ENCODE measurements around the gene MEGF10.
"Not testable (repeated sequence)": the region's sequence is repeated elsewhere in the genome, so short reads cannot be mapped to it uniquely, and the experiment has no call there.

MEGF10 gene

DNA sequence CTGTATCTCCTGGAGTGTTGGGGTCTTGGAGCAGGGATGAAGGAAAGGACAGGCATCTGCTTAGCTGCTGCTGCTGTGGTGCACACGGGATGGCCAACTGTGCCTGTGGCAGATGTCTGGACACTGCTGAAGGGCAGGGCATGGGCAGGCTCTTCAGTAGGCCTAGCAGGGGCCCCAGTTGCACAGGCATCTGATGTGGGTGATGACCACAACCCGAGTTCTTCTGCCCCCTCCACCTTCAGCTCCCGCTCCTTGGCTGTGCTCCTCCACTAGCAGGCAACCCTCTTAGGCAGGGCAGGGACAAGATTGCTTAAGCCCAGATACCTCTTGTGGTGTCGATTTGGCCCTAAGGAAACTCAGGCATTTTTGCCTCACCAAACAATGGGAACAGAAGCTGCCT lies 9.0 kb upstream of the MEGF10 start:
- Histone ChIP-seq H3K4me1 (ENCODE audit: control insufficient read depth, insufficient read depth, low read length, unreplicated experiment) (no peaks in the 10 kb centered on the region), H2AFZ (ENCODE audit: low read length, unreplicated experiment) (no peak overlapping the region)

GRCh38 chr5:127288676-127289075 lies 1.9 kb upstream of the MEGF10 start:
- no peak overlapping the region for H3K27ac ChIP-seq (ENCODE audit: low read depth, low read length)
- H3K27me3 ChIP-seq (ENCODE audit: insufficient read depth, low read length) = peaks cover 29% of the 10 kb centered on the region
- H2AFZ ChIP-seq (ENCODE audit: low read length, unreplicated experiment) = no peak overlapping the region
- H3K4me1 ChIP-seq (ENCODE audit: control insufficient read depth, insufficient read depth, low read length, unreplicated experiment) = no peaks in the 10 kb centered on the region
- no peaks in the 10 kb centered on the region for H3K79me2 ChIP-seq (ENCODE audit: control insufficient read depth, insufficient read depth, low read length, unreplicated experiment)
- H3K36me3 ChIP-seq (ENCODE audit: insufficient read depth, low read length) = no peaks in the 10 kb centered on the region
- no peak overlapping the region for H3K4me3 ChIP-seq (ENCODE audit: low read depth, low read length)

More for the DNA sequence above, 9.0 kb upstream of the MEGF10 start:
- Histone ChIP-seq H3K4me3 (ENCODE audit: low read depth, low read length) (no peak overlapping the region), H3K79me2 (ENCODE audit: control insufficient read depth, insufficient read depth, low read length, unreplicated experiment) (no peaks in the 10 kb centered on the region), H3K27ac (ENCODE audit: low read depth, low read length) (no peak overlapping the region), H3K27me3 (ENCODE audit: insufficient read depth, low read length) (peaks cover 69% of the 10 kb centered on the region), H3K36me3 (ENCODE audit: insufficient read depth, low read length) (no peaks in the 10 kb centered on the region)

DNA sequence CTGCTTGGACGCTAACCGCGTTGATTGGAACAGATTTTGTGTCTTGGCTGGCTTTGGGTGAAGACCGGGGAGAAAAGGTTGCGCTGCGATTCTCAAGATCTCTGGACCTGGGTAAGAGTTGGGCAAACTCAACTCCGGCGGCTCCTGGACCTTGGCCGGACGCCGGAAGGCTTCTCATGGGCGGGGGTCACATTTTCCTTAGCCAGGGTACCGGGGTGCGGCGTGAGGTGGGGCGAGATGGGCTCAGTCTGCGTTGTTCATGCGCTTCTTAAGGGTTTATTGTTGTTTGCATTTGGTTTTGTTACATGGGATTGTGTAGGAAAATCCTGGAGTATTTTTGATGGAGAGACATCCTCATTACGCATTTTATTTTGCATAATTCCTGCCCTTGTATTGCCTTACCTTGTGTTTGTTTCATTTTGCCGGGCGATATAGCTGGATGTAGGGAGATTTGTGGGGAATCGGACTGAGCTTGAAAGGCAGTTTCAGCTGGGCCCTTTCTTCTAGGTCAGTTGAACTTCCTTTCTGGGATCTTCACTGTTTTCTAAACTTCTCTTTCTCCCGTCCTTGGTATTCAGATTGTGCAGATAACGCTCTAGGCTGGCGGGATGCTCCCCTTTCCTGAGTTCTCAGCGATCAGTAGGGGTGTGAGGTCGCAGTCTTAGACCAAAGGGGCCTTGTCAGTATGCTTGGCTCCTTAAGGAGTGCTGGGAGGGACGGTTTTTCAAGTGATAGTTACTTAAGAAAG lies 524 bp downstream of the MEGF10 start:
- H3K79me2 ChIP-seq (ENCODE audit: control insufficient read depth, insufficient read depth, low read length, unreplicated experiment) = no peaks in the 10 kb centered on the region
- H3K4me3 ChIP-seq (ENCODE audit: low read depth, low read length) = peak overlapping the region; percentile 75
- no peak overlapping the region for H3K27ac ChIP-seq (ENCODE audit: low read depth, low read length)
- H3K4me1 ChIP-seq (ENCODE audit: control insufficient read depth, insufficient read depth, low read length, unreplicated experiment) = peaks cover 9% of the 10 kb centered on the region
- H3K27me3 ChIP-seq (ENCODE audit: insufficient read depth, low read length) = peaks cover 23% of the 10 kb centered on the region
- peak overlapping the region; percentile 74 for H2AFZ ChIP-seq (ENCODE audit: low read length, unreplicated experiment)
- H3K36me3 ChIP-seq (ENCODE audit: insufficient read depth, low read length) = no peaks in the 10 kb centered on the region

DNA sequence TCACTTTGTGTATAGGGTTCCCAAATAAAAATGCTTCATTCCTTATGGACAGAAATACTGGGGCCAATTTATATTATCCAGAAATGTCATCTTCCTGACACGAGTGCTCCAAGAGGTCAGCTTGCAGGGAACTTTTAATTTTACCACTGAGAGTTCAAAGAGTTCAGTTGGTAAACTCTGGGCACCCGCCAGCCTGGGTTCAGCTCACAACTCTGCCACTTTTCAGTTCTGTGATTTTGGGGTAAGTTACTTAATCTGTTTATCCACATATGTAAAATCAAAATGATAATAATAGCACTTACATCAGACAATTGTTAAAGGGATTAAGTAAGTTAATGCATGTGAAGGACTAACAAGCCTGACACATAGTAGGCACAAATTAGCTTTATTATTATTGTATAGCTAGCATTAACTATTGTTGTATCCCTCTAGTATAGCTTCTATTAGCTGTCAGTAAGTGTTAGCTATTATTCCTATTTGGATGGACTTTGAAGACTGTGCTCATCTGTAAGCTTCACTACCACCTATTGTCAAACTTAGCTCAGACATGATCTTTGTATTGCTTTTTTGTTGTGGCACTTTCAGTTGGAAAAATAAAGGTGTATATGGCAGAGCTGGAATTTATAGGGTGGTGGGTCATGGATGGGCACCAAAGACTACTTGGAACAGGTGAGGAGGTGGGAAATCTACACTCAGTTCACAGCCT lies 1.6 kb downstream of the MEGF10 start:
- peaks cover 14% of the 10 kb centered on the region for H3K4me1 ChIP-seq (ENCODE audit: control insufficient read depth, insufficient read depth, low read length, unreplicated experiment)
- no peak overlapping the region for H3K27ac ChIP-seq (ENCODE audit: low read depth, low read length)
- no peak overlapping the region for H3K4me3 ChIP-seq (ENCODE audit: low read depth, low read length)
- peaks cover 22% of the 10 kb centered on the region for H3K27me3 ChIP-seq (ENCODE audit: insufficient read depth, low read length)
- no peaks in the 10 kb centered on the region for H3K36me3 ChIP-seq (ENCODE audit: insufficient read depth, low read length)
- H2AFZ ChIP-seq (ENCODE audit: low read length, unreplicated experiment) = no peak overlapping the region
- H3K79me2 ChIP-seq (ENCODE audit: control insufficient read depth, insufficient read depth, low read length, unreplicated experiment) = no peaks in the 10 kb centered on the region

GRCh38 chr5:127293373-127293772 lies 2.8 kb downstream of the MEGF10 start:
- Histone ChIP-seq H3K27me3 (ENCODE audit: insufficient read depth, low read length) (peaks cover 26% of the 10 kb centered on the region), H3K4me1 (ENCODE audit: control insufficient read depth, insufficient read depth, low read length, unreplicated experiment) (peaks cover 14% of the 10 kb centered on the region), H3K4me3 (ENCODE audit: low read depth, low read length) (no peak overlapping the region), H3K36me3 (ENCODE audit: insufficient read depth, low read length) (no peaks in the 10 kb centered on the region), H3K79me2 (ENCODE audit: control insufficient read depth, insufficient read depth, low read length, unreplicated experiment) (no peaks in the 10 kb centered on the region), H2AFZ (ENCODE audit: low read length, unreplicated experiment) (no peak overlapping the region), H3K27ac (ENCODE audit: low read depth, low read length) (no peak overlapping the region)

GRCh38 chr5:127294829-127295228 lies 4.2 kb downstream of the MEGF10 start:
- H3K36me3 ChIP-seq (ENCODE audit: insufficient read depth, low read length) = no peaks in the 10 kb centered on the region
- no peak overlapping the region for H3K27ac ChIP-seq (ENCODE audit: low read depth, low read length)
- H3K4me3 ChIP-seq (ENCODE audit: low read depth, low read length) = no peak overlapping the region
- no peak overlapping the region for H2AFZ ChIP-seq (ENCODE audit: low read length, unreplicated experiment)
- no peaks in the 10 kb centered on the region for H3K79me2 ChIP-seq (ENCODE audit: control insufficient read depth, insufficient read depth, low read length, unreplicated experiment)
- H3K4me1 ChIP-seq (ENCODE audit: control insufficient read depth, insufficient read depth, low read length, unreplicated experiment) = peaks cover 14% of the 10 kb centered on the region
- peaks cover 22% of the 10 kb centered on the region for H3K27me3 ChIP-seq (ENCODE audit: insufficient read depth, low read length)

DNA sequence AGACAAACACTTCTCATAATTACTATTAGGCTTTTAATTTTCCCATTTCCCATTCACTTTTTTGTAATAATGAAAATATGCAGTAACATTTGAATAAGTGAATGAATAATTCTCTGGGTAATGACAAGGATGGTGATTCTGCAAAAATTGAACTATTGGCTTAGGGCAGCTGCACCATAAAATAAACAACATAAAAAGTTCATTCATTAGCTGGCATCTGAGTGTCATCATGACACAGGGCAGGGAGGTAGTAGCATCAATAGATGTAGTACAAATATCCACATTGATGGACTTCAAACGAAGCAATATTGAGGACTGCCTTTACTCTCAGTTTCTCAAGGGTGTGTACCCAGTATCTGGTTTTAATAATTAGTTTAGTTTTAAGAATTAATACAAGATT lies 4.9 kb downstream of the MEGF10 start:
- no peak overlapping the region for H3K27ac ChIP-seq (ENCODE audit: low read depth, low read length)
- peaks cover 22% of the 10 kb centered on the region for H3K27me3 ChIP-seq (ENCODE audit: insufficient read depth, low read length)
- H3K36me3 ChIP-seq (ENCODE audit: insufficient read depth, low read length) = no peaks in the 10 kb centered on the region
- no peaks in the 10 kb centered on the region for H3K79me2 ChIP-seq (ENCODE audit: control insufficient read depth, insufficient read depth, low read length, unreplicated experiment)
- no peak overlapping the region for H3K4me3 ChIP-seq (ENCODE audit: low read depth, low read length)
- peaks cover 14% of the 10 kb centered on the region for H3K4me1 ChIP-seq (ENCODE audit: control insufficient read depth, insufficient read depth, low read length, unreplicated experiment)
- no peak overlapping the region for H2AFZ ChIP-seq (ENCODE audit: low read length, unreplicated experiment)

GRCh38 chr5:127296321-127296720 lies 5.7 kb downstream of the MEGF10 start:
- Histone ChIP-seq H3K4me1 (ENCODE audit: control insufficient read depth, insufficient read depth, low read length, unreplicated experiment) (peaks cover 14% of the 10 kb centered on the region), H3K4me3 (ENCODE audit: low read depth, low read length) (no peak overlapping the region), H3K79me2 (ENCODE audit: control insufficient read depth, insufficient read depth, low read length, unreplicated experiment) (no peaks in the 10 kb centered on the region), H3K36me3 (ENCODE audit: insufficient read depth, low read length) (no peaks in the 10 kb centered on the region), H3K27me3 (ENCODE audit: insufficient read depth, low read length) (peaks cover 15% of the 10 kb centered on the region), H3K27ac (ENCODE audit: low read depth, low read length) (peak overlapping the region; percentile 44), H2AFZ (ENCODE audit: low read length, unreplicated experiment) (no peak overlapping the region)

DNA sequence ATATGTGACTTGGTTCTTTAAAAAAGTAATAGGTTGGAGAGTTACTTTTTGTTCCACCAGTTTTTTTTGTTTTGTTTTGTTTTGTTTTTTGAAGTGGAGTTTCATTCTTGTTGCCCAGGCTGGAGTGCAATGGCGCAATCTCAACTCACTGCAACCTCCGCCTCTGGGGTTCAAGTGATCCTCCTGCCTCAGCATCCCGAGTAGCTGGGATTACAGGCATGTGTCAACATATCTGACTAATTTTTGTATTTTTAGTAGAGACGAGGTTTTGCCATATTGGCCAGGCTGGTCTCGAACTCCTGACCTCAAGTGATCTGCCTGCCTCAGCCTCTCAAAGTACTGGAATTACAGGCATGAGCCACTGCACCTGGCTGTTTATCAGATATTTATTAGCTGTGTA lies 6.3 kb downstream of the MEGF10 start:
- H3K27ac ChIP-seq (ENCODE audit: low read depth, low read length) = peak overlapping the region; percentile 44
- H3K79me2 ChIP-seq (ENCODE audit: control insufficient read depth, insufficient read depth, low read length, unreplicated experiment); H3K36me3 ChIP-seq (ENCODE audit: insufficient read depth, low read length); H3K4me3 ChIP-seq (ENCODE audit: low read depth, low read length); H2AFZ ChIP-seq (ENCODE audit: low read length, unreplicated experiment): not testable (repeated sequence)
- peaks cover 14% of the 10 kb centered on the region for H3K4me1 ChIP-seq (ENCODE audit: control insufficient read depth, insufficient read depth, low read length, unreplicated experiment)
- H3K27me3 ChIP-seq (ENCODE audit: insufficient read depth, low read length) = peaks cover 13% of the 10 kb centered on the region

- Histone ChIP-seq H3K4me1 (ENCODE audit: control insufficient read depth, insufficient read depth, low read length, unreplicated experiment) (peaks cover 14% of the 10 kb centered on the region), H3K79me2 (ENCODE audit: control insufficient read depth, insufficient read depth, low read length, unreplicated experiment) (no peaks in the 10 kb centered on the region), H2AFZ (ENCODE audit: low read length, unreplicated experiment) (no peak overlapping the region), H3K27ac (ENCODE audit: low read depth, low read length) (no peak overlapping the region), H3K4me3 (ENCODE audit: low read depth, low read length) (no peak overlapping the region), H3K36me3 (ENCODE audit: insufficient read depth, low read length) (no peaks in the 10 kb centered on the region), H3K27me3 (ENCODE audit: insufficient read depth, low read length) (peaks cover 13% of the 10 kb centered on the region)
These were observed 6.9 kb downstream of the MEGF10 start for GRCh38 chr5:127297348-127298035.
